ENCODE results near the gene MED22.
"Not testable (repeated sequence)": the region's sequence is repeated elsewhere in the genome, so short reads cannot be mapped to it uniquely, and the experiment has no call there.

MED22 gene

GRCh38 chr9:133333566-133333965, 14.4 kb downstream of the MED22 start:
- no peak for DNase-seq

GRCh38 chr9:133333011-133333410, 14.9 kb downstream of the MED22 start:
- no peak for DNase-seq

GRCh38 chr9:133332381-133332730, 15.6 kb downstream of the MED22 start:
- DNase-seq, result no peak

- no peak for DNase-seq
These were observed 16.1 kb downstream of the MED22 start for GRCh38 chr9:133331641-133332380.

- no peak for DNase-seq
These were observed 16.7 kb downstream of the MED22 start for GRCh38 chr9:133331221-133331620.

- DNase-seq, result not testable (repeated sequence)
These were observed 18.4 kb downstream of the MED22 start for GRCh38 chr9:133329306-133330156.

- DNase-seq, result no peak
These were observed 20.0 kb downstream of the MED22 start for GRCh38 chr9:133327834-133328484.

- DNase-seq, result not testable (repeated sequence)
These were observed 20.9 kb downstream of the MED22 start for GRCh38 chr9:133327021-133327420.

GRCh38 chr9:133323991-133324703, 23.8 kb downstream of the MED22 start:
- no peak for DNase-seq

- no peak for DNase-seq
These were observed 24.7 kb downstream of the MED22 start for GRCh38 chr9:133323211-133323610.

- no peak for DNase-seq
These were observed 25.2 kb downstream of the MED22 start for GRCh38 chr9:133322701-133323100.

GRCh38 chr9:133321411-133321935, 26.5 kb downstream of the MED22 start:
- no peak for DNase-seq

GRCh38 chr9:133320421-133320881, 27.5 kb downstream of the MED22 start:
- no peak for DNase-seq

- not testable (repeated sequence) for DNase-seq
These were observed 30.4 kb downstream of the MED22 start for GRCh38 chr9:133317551-133317950.

GRCh38 chr9:133315997-133316396, 31.9 kb downstream of the MED22 start:
- DNase-seq, result no peak

GRCh38 chr9:133309608-133310007, 38.3 kb downstream of the MED22 start:
- DNase-seq, result no peak

GRCh38 chr9:133307301-133307700, 40.6 kb downstream of the MED22 start:
- DNase-seq, result no peak

GRCh38 chr9:133306242-133307204, 41.4 kb downstream of the MED22 start:
- DNase-seq, result no peak

GRCh38 chr9:133305731-133306130, 42.2 kb downstream of the MED22 start:
- DNase-seq, result no peak

GRCh38 chr9:133304477-133305377, 43.2 kb downstream of the MED22 start:
- no peak for DNase-seq

- DNase-seq, result no peak
These were observed 43.8 kb downstream of the MED22 start for GRCh38 chr9:133304158-133304470.
